Heart left ventricle (tissue), 13 donors: ENCODE data around the gene WTAP.

Source experiments
- POLR2A ChIP-seq, 2 donors: fragments of 450-650 bp; IDR thresholded peaks; one replicate each; pipeline ENCODE4 v1.6.1; 2017; ENCODE audit warnings: antibody characterized with exemption in 2 of 2, mild to moderate bottlenecking in 2 of 2, moderate library complexity in 2 of 2
- TF ChIP-seq, protein P1 (sequence below), 12 donors: fragments of 200-600 bp; sonication (generic) in 4 of 12; IDR thresholded peaks; one replicate each; pipeline versions ENCODE4 v1.5.0 to v1.8.0; 2018 to 2022; ENCODE audit warnings: antibody characterized with exemption in 12 of 12, mild to moderate bottlenecking in 5 of 12
- donor health status: ischemic (EF 13 %, LVEDD 7.1; RV severe dilation, severe dysfunction).
- donor health status: DM: no; HTN: yes; CAD: no.
- donor health status: DM: no; HTN: no; CAD: no.
- donor health status: ischemic (EF 25% LVEDD 6.9; RV normal size, moderate dysfunction).
- donor health status: ischemic (EF 25% LVEDD 5.7; RV mildly dilated, moderate dysfunction).
- donor health status: ischemic (EF 35%, LVEDD 5.7; RV mildly dilated, moderate dysfunction).
- donor health status: nonischemic (EF 11% LVEDD 7.7; RV severe dilation, severe dysfunction).
- donor health status: DM: yes; HTN: yes; CAD: no.
- donor health status: PGD.
- donor health status: ischemic (EF 29% LVEDD 5.4; RV normal size, mild dysfunction).
- donor health status: nonischemic (EF 23%, LVEDD 6.1; RV moderate dilation, normal function).

DNA sequence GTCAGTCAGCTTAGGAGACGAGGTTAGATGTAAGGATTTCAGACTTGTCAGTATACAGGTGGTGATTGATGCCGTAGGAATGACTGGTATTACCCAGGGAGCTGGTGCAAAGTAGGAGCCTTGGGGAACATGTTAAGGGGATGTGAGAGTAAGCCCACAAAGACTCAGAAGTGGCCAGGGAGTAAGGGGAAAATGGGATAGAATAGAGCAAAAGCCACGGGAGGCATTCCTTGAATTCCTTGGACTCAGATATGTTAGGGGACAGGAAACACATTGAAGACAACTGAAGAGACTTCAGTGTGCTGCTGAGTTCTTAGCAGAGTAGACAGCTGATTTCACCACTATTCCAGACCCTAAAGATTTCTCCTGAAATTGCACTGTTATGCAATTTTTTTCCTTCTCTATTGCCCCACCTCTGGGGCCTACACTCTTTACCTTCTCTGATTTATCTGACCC is 33.3 kb downstream of the WTAP start:
- TF ChIP-seq, protein P1, sequence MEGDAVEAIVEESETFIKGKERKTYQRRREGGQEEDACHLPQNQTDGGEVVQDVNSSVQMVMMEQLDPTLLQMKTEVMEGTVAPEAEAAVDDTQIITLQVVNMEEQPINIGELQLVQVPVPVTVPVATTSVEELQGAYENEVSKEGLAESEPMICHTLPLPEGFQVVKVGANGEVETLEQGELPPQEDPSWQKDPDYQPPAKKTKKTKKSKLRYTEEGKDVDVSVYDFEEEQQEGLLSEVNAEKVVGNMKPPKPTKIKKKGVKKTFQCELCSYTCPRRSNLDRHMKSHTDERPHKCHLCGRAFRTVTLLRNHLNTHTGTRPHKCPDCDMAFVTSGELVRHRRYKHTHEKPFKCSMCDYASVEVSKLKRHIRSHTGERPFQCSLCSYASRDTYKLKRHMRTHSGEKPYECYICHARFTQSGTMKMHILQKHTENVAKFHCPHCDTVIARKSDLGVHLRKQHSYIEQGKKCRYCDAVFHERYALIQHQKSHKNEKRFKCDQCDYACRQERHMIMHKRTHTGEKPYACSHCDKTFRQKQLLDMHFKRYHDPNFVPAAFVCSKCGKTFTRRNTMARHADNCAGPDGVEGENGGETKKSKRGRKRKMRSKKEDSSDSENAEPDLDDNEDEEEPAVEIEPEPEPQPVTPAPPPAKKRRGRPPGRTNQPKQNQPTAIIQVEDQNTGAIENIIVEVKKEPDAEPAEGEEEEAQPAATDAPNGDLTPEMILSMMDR (IDR thresholded peaks at IDR 0.05), result no peak
- no peak for TF ChIP-seq POLR2A (IDR thresholded peaks at IDR 0.05)
